ENCODE results near the gene TOMM40L.

The TOMM40L gene

DNA sequence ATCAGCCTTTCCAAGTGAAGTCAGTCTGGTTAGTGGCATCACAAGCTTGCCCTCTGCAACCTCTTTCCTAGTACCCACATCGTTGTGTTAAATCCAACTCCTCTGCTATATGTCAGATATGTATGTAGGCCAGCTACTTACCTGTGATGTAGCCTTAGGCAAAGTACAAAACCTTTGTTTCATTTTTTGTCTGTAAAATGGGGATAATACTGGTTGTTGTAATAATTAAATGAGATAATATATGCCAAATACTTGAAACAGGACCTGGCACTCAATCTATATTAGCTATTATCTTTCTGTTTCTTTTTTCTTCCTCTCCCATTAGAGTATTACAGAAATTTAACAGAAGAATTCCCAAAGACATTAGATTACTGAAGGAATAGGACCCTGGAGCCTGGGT, 33.9 kb downstream of the TOMM40L start:
- TF ChIP-seq, protein P1, sequence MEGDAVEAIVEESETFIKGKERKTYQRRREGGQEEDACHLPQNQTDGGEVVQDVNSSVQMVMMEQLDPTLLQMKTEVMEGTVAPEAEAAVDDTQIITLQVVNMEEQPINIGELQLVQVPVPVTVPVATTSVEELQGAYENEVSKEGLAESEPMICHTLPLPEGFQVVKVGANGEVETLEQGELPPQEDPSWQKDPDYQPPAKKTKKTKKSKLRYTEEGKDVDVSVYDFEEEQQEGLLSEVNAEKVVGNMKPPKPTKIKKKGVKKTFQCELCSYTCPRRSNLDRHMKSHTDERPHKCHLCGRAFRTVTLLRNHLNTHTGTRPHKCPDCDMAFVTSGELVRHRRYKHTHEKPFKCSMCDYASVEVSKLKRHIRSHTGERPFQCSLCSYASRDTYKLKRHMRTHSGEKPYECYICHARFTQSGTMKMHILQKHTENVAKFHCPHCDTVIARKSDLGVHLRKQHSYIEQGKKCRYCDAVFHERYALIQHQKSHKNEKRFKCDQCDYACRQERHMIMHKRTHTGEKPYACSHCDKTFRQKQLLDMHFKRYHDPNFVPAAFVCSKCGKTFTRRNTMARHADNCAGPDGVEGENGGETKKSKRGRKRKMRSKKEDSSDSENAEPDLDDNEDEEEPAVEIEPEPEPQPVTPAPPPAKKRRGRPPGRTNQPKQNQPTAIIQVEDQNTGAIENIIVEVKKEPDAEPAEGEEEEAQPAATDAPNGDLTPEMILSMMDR (IDR thresholded peaks at IDR 0.05; ENCODE audit: borderline replicate concordance, insufficient read depth, low read depth, low read length): no peak
- no peak overlapping the region for H3K4me3 ChIP-seq (ENCODE audit: low read depth, low read length)

DNA sequence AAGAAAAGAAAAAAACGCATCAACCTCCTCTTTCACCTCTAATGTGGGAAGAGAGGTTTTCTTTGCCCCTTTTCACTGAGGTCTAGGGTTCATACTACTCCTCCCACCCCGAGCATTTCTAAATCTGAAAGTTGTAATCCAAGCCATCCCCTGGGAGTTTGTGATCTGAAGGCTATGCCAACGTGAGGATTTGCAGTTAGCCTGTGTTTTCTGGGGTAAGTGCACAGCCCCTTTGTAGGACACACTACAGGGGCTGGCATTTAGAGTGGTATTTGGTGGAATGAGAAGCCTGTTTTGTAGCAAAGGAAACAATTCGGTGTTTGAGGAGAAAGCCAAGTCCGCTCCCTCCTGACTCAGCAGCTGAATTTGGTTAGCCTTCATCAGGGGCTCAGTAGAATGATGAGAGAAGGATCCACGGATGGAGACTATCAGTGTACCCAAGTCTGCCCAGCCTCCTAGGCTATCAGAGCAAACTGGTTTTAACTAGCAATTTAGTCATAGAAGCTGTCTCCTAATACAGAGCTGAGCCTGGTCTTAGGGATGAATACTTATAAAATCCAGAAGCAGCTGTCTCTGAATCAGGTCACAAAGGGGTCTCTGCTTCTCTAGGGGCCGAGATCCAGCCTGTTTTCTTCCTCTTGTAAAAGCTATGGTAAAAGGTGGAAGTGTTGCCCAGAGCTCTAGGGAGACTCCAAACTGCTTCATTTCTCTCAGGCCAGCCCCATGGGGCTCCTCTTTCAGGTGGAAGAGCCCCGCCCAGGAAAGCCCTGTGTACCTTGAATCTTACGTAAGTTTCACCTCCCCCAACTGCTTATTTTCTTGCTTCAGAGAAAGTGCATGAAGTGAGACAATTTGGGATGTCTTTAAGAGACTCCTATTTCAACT, 34.8 kb downstream of the TOMM40L start:
- TF ChIP-seq, protein P1 (IDR thresholded peaks at IDR 0.05; ENCODE audit: borderline replicate concordance, insufficient read depth, low read depth, low read length): no peak
- no peak overlapping the region for H3K4me3 ChIP-seq (ENCODE audit: low read depth, low read length)

DNA sequence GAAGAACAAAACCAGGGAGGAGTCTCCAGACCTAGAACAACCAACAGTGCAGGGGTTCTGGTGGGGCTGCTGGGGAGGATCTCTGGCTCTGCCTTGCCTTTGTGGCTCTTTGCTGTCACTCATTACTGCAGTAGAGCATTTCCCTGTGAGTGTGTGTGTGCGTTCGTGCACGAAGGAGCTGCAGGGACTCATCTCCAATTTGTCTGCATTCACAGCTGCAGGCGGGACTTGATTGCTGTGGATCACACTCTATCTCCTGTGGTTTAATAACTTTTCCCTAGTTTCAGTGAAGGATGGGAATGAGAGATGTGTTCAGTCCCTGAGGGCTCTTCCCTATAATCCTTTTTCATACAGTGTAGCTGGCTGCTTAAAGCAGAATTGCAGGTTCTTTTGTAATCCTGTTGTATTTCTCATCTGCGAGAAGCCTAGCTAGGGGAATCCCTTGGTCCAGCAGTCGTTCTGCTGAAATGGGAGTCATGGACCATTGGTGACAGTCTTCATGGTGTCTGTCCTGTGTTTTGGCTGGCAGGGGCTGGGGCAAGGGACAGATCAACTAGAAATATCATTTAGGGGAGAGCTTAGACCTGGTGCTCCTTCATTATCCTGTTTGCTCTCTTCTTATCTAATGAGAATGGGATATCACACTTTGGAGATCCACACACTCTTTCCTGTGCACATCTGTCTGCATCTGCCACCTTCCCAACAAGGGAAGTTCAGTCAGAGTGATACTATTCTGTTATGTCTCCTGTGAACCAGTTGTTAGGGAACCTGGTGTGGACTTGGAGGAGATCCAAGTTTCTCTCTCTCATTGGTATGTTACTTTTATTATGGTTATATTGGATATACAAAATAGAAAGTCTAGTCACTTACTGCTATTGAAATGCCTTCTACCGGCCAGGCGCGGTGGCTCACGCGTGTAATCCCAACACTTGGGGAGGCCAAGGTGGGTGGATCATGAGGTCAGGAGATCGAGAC, 35.7 kb downstream of the TOMM40L start:
- TF ChIP-seq, protein P1 (IDR thresholded peaks at IDR 0.05; ENCODE audit: borderline replicate concordance, insufficient read depth, low read depth, low read length): no peak
- no peak overlapping the region for H3K4me3 ChIP-seq (ENCODE audit: low read depth, low read length)

DNA sequence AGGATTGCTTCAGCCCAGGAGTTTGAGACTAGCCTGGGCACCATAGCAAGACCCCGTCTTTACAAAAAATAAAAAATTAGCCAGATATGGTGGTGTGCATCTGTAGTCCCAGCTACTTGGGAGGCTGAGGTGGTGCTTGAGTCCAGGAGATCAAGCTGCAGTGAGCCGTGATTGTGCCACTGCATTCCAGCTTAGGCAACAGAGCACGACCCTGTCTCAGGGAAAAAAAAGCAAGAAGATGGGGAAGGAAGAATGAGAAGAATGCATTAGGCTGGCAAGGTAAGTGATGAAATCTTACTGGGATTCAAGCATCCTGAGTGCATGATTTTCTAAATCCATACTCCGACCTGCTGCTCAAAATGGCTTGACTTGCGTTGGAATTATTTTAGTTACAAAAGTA, 39.4 kb downstream of the TOMM40L start:
- no peak overlapping the region for H3K4me3 ChIP-seq (ENCODE audit: low read depth, low read length)
- TF ChIP-seq, protein P1 (IDR thresholded peaks at IDR 0.05; ENCODE audit: borderline replicate concordance, insufficient read depth, low read depth, low read length): no peak

DNA sequence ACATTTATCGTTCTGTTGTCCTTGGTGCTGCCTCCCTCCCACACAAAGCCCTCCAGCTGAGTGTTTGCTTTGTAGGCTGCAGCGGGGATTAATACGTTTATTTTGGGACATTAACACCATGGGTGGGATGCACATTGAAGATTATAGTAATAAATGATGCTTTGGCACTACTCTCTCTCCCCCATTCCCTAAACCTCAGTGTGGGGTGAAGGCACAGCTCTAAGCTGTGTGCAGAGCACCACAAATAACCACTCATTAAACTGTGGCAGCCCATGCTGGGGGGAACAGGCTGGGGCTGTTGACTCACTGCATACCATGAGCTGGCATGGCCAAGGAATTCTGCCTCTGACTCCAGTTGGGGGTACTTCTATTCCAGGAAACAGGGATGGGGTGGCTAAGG, 40.3 kb downstream of the TOMM40L start:
- H3K4me3 ChIP-seq (ENCODE audit: low read depth, low read length): no peak overlapping the region
- TF ChIP-seq, protein P1 (IDR thresholded peaks at IDR 0.05; ENCODE audit: borderline replicate concordance, insufficient read depth, low read depth, low read length): no peak

DNA sequence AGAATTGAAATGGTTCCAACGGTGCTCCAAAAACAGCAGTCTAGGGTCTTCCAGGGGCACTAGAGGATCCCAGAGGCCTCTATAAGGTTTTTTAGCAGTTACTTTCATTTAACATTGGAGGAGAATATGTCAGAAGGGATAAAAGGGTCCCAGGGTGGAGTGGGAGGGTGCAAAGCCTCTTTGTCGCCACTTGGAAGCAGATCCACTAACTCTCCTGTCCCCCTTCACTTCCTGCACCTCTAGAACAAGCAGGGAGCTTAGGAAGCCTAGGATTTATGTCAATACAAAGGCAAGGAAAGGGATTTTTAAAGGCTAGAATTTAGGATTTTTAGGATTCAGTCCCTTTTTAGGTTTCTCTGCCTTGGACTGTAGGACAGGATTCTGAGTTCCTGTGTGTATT, 41.0 kb downstream of the TOMM40L start:
- no peak overlapping the region for H3K4me3 ChIP-seq (ENCODE audit: low read depth, low read length)
- TF ChIP-seq, protein P1 (IDR thresholded peaks at IDR 0.05; ENCODE audit: borderline replicate concordance, insufficient read depth, low read depth, low read length): no peak

Data from GM12875 (cell line).